ENCODE results near the gene RBMX.

- TF ChIP-seq, protein P1, sequence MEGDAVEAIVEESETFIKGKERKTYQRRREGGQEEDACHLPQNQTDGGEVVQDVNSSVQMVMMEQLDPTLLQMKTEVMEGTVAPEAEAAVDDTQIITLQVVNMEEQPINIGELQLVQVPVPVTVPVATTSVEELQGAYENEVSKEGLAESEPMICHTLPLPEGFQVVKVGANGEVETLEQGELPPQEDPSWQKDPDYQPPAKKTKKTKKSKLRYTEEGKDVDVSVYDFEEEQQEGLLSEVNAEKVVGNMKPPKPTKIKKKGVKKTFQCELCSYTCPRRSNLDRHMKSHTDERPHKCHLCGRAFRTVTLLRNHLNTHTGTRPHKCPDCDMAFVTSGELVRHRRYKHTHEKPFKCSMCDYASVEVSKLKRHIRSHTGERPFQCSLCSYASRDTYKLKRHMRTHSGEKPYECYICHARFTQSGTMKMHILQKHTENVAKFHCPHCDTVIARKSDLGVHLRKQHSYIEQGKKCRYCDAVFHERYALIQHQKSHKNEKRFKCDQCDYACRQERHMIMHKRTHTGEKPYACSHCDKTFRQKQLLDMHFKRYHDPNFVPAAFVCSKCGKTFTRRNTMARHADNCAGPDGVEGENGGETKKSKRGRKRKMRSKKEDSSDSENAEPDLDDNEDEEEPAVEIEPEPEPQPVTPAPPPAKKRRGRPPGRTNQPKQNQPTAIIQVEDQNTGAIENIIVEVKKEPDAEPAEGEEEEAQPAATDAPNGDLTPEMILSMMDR (IDR thresholded peaks at IDR 0.05), result no peak
- TF ChIP-seq POLR2AphosphoS5 (IDR thresholded peaks at IDR 0.05) (no peak), POLR2A (IDR thresholded peaks at IDR 0.05) (no peak)
Measured at GRCh38 chrX:136906921-136907510, 26.5 kb upstream of the RBMX start.

Data from sigmoid colon (tissue), 4 donors.